GM23338 (cell line): ENCODE data around the gene ATAD5.

Experiments used
- EZH2 ChIP-seq: fragments of 200-600 bp; sonication (generic); IDR thresholded peaks from one replicate; pipeline ENCODE4 v1.8.0; 2017; ENCODE audit warnings: antibody characterized with exemption, mild to moderate bottlenecking, low read depth; ENCODE audit not compliant: unreplicated experiment
- EZH2phosphoT487 ChIP-seq: fragments of 200-600 bp; sonication (generic); IDR thresholded peaks from one replicate; pipeline ENCODE4 v1.8.1; 2018; ENCODE audit warnings: antibody characterized with exemption; ENCODE audit not compliant: unreplicated experiment
- JUNB ChIP-seq: IDR thresholded peaks from one replicate; pipeline ENCODE4 v1.6.1; 2016; ENCODE audit warnings: antibody characterized with exemption; ENCODE audit not compliant: unreplicated experiment
- POLR2AphosphoS5 ChIP-seq: IDR thresholded peaks from 2 replicates; pipeline ENCODE4 v1.6.1; 2016; ENCODE audit warnings: antibody characterized with exemption, low read depth
- TF ChIP-seq, protein P1 (sequence below): IDR thresholded peaks from one replicate; pipeline ENCODE4 v1.6.1; 2018; ENCODE audit warnings: antibody characterized with exemption; ENCODE audit not compliant: unreplicated experiment
- TF ChIP-seq, protein P2 (sequence below), 2 experiments: fragments of 200-600 bp in 1 of 2; sonication (generic) in 1 of 2; conservative IDR thresholded peaks; 2 replicates each; pipeline versions ENCODE4 v1.5.1 to v1.6.1; 2016 to 2017; ENCODE audit warnings: antibody characterized with exemption in 2 of 2, low read depth in 2 of 2, mild to moderate bottlenecking in 2 of 2, moderate library complexity in 1 of 2

DNA sequence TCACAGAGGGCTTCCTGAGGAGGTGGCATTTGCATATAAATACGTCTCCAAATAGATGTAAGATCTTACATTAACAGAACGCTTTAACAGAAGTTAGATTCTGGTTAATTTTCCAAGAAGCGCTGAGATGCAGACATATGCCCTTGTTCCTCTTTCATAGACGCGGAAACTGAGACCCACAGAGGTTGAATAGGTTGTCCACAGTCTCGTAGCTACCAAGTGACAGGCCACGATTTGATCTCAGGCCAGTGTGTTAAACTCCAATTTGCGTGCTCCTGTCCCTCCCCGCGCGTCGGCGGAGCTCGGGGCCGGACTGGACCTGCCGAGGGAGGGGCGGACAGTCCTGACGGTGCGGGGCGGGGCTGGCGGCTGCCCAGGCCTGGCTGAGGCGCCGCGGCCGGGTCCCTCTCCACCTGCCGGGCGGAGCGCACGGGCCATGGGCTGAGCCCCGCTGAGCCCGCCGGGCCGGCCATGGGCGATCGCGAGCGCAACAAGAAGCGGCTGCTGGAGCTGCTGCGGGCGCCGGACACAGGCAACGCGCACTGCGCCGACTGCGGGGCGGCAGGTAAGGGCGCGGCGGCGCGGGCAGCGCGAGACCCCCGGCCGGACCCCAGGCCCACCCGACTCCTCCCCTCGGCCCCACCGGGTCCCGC lies 89.9 kb downstream of the ATAD5 start, which contains the start of gene ADAP2:
- TF ChIP-seq, protein P1, sequence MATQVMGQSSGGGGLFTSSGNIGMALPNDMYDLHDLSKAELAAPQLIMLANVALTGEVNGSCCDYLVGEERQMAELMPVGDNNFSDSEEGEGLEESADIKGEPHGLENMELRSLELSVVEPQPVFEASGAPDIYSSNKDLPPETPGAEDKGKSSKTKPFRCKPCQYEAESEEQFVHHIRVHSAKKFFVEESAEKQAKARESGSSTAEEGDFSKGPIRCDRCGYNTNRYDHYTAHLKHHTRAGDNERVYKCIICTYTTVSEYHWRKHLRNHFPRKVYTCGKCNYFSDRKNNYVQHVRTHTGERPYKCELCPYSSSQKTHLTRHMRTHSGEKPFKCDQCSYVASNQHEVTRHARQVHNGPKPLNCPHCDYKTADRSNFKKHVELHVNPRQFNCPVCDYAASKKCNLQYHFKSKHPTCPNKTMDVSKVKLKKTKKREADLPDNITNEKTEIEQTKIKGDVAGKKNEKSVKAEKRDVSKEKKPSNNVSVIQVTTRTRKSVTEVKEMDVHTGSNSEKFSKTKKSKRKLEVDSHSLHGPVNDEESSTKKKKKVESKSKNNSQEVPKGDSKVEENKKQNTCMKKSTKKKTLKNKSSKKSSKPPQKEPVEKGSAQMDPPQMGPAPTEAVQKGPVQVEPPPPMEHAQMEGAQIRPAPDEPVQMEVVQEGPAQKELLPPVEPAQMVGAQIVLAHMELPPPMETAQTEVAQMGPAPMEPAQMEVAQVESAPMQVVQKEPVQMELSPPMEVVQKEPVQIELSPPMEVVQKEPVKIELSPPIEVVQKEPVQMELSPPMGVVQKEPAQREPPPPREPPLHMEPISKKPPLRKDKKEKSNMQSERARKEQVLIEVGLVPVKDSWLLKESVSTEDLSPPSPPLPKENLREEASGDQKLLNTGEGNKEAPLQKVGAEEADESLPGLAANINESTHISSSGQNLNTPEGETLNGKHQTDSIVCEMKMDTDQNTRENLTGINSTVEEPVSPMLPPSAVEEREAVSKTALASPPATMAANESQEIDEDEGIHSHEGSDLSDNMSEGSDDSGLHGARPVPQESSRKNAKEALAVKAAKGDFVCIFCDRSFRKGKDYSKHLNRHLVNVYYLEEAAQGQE, result no peak
- no peak for TF ChIP-seq POLR2AphosphoS5
- TF ChIP-seq, protein P2, sequence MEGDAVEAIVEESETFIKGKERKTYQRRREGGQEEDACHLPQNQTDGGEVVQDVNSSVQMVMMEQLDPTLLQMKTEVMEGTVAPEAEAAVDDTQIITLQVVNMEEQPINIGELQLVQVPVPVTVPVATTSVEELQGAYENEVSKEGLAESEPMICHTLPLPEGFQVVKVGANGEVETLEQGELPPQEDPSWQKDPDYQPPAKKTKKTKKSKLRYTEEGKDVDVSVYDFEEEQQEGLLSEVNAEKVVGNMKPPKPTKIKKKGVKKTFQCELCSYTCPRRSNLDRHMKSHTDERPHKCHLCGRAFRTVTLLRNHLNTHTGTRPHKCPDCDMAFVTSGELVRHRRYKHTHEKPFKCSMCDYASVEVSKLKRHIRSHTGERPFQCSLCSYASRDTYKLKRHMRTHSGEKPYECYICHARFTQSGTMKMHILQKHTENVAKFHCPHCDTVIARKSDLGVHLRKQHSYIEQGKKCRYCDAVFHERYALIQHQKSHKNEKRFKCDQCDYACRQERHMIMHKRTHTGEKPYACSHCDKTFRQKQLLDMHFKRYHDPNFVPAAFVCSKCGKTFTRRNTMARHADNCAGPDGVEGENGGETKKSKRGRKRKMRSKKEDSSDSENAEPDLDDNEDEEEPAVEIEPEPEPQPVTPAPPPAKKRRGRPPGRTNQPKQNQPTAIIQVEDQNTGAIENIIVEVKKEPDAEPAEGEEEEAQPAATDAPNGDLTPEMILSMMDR (conservative IDR thresholded peaks at IDR 0.05; ENCODE audit: low read depth in 2 of 2), result no peak
- TF ChIP-seq EZH2phosphoT487, result no peak
- peak; percentile 52 for TF ChIP-seq EZH2
- TF ChIP-seq JUNB, result no peak
